Progenitor cell of endocrine pancreas (in vitro differentiated cells): ENCODE measurements around the gene ITPK1. TPM values are rescaled to one million over a fixed set of nuclear protein-coding genes. Genes with fewer than 3 reads are reported as not detected.

Experiments
- DNase-seq: peaks from one replicate; pipeline ENCODE4 v3.0.0; 2021; ENCODE audit warnings: low spot score; ENCODE audit not compliant: unreplicated experiment
- H3K27ac Mint-ChIP-seq: 2 replicates; pipeline ENCODE4 v1.8.0; 2021; ENCODE audit warnings: mild to moderate bottlenecking, moderate library complexity, mixed read lengths
- H3K27me3 Mint-ChIP-seq: 2 replicates; pipeline ENCODE4 v1.8.0; 2021; ENCODE audit warnings: mixed read lengths
- H3K36me3 Mint-ChIP-seq: 2 replicates; pipeline ENCODE4 v1.8.0; 2022; ENCODE audit warnings: mixed read lengths; ENCODE audit not compliant: insufficient read depth
- H3K4me1 Mint-ChIP-seq: 2 replicates; pipeline ENCODE4 v1.8.0; 2021; ENCODE audit warnings: low read depth, mixed read lengths
- H3K4me3 Mint-ChIP-seq: 2 replicates; pipeline ENCODE4 v1.8.0; 2021; ENCODE audit warnings: low read depth, mild to moderate bottlenecking, moderate library complexity, mixed read lengths
- H3K9me3 Mint-ChIP-seq: 2 replicates; pipeline ENCODE4 v1.8.0; 2021; ENCODE audit warnings: low read depth, mixed read lengths
- total RNA-seq: library from RNA; stranded (reverse); gene quantifications from 2 replicates; pipeline ENCODE4 v1.2.1, GENCODE V29; 2021
- TF ChIP-seq, protein P1 (sequence below): fragments of 200-600 bp; sonication (generic); IDR thresholded peaks from one replicate; pipeline ENCODE4 v1.5.0; 2021; ENCODE audit warnings: antibody characterized with exemption, mild to moderate bottlenecking; ENCODE audit not compliant: unreplicated experiment

ITPK1 gene
- total RNA-seq, 1 donor from 2014 or later, result 72.0 TPM

DNA sequence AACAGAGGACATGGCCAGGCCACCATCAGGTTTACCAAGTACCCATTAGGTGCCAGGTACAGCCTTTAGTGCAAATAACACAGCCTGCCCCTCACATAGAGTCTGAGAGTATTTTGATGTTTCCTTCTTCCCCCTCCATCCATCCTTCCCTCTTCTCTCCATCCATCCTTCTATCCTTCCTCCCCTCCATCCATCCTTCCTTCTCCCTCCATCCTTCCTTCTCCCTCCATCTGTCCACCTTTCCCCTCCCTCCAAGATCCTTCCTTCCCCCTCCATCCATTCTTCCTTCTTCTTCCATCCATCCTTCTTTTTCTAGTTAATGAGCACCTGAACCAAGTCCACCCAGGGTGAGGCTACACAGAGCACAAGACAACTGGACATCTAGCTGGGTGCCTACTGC lies 39.8 kb downstream of the ITPK1 start:
- no peak overlapping the region for H3K4me3 Mint-ChIP-seq
- H3K36me3 Mint-ChIP-seq, result no peaks in the 10 kb centered on the region
- H3K27ac Mint-ChIP-seq, result peak overlapping the region; percentile 2
- no peaks in the 10 kb centered on the region for H3K27me3 Mint-ChIP-seq
- H3K4me1 Mint-ChIP-seq, result peaks cover 4% of the 10 kb centered on the region
- TF ChIP-seq, protein P1, sequence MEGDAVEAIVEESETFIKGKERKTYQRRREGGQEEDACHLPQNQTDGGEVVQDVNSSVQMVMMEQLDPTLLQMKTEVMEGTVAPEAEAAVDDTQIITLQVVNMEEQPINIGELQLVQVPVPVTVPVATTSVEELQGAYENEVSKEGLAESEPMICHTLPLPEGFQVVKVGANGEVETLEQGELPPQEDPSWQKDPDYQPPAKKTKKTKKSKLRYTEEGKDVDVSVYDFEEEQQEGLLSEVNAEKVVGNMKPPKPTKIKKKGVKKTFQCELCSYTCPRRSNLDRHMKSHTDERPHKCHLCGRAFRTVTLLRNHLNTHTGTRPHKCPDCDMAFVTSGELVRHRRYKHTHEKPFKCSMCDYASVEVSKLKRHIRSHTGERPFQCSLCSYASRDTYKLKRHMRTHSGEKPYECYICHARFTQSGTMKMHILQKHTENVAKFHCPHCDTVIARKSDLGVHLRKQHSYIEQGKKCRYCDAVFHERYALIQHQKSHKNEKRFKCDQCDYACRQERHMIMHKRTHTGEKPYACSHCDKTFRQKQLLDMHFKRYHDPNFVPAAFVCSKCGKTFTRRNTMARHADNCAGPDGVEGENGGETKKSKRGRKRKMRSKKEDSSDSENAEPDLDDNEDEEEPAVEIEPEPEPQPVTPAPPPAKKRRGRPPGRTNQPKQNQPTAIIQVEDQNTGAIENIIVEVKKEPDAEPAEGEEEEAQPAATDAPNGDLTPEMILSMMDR, result no peak
- no peaks in the 10 kb centered on the region for H3K9me3 Mint-ChIP-seq
- no peak for DNase-seq

DNA sequence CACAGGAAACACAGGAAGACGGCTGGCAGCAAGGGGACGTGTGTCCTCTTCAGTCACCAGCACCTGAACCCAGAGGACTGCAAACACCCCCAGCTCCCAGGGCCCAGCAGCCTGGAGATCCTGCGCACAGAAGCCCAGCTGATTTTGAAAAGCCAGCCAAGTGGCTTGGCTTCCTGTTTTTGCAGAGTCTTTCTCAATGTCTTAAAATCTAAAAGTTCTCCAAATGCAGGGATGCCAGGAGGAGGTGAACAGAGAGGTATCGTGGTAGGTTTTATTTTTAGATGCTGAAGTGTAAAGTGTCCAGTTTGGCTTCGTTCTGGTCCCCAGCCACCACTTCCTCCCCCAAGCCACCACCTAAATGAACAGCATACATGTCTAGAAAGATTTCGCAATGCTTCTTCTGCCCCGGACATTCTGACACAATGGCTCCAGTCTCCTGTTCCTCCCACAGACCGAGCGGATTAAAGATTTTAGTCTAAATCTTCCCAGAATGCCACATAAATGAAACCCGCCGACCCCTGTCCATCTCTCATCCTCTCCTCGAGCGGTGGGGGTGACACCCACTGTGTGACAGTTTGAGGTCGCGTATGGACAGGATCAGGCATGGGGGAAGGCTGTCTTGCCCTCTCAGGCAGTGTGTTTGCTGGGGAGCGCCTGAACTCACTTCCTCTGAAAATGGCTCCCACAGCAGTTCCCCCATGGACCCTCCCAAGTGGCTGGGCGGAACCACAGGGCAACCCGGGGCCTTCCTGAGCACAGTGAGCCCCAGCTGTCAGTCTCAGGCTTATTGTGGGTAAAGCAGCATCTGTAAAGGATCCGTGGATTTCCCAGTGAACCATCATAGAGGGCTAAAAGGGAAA lies 41.6 kb downstream of the ITPK1 start:
- H3K4me3 Mint-ChIP-seq, result no peak overlapping the region
- no peaks in the 10 kb centered on the region for H3K36me3 Mint-ChIP-seq
- no peak for DNase-seq
- H3K27me3 Mint-ChIP-seq, result no peaks in the 10 kb centered on the region
- TF ChIP-seq, protein P1, result no peak
- no peak overlapping the region for H3K27ac Mint-ChIP-seq
- peaks cover 4% of the 10 kb centered on the region for H3K4me1 Mint-ChIP-seq
- H3K9me3 Mint-ChIP-seq, result no peaks in the 10 kb centered on the region

GRCh38 chr14:93073358-93073707 lies 42.4 kb downstream of the ITPK1 start:
- Mint-ChIP-seq H3K27ac (no peak overlapping the region), H3K4me1 (peaks cover 4% of the 10 kb centered on the region), H3K36me3 (no peaks in the 10 kb centered on the region), H3K9me3 (no peaks in the 10 kb centered on the region), H3K27me3 (no peaks in the 10 kb centered on the region), H3K4me3 (no peak overlapping the region)
- no peak for DNase-seq
- TF ChIP-seq, protein P1, result no peak

GRCh38 chr14:93072659-93073357 lies 42.9 kb downstream of the ITPK1 start:
- TF ChIP-seq, protein P1, result no peak
- no peak for DNase-seq
- no peaks in the 10 kb centered on the region for H3K36me3 Mint-ChIP-seq
- H3K27me3 Mint-ChIP-seq, result no peaks in the 10 kb centered on the region
- peaks cover 4% of the 10 kb centered on the region for H3K4me1 Mint-ChIP-seq
- no peak overlapping the region for H3K27ac Mint-ChIP-seq
- no peaks in the 10 kb centered on the region for H3K9me3 Mint-ChIP-seq
- H3K4me3 Mint-ChIP-seq, result no peak overlapping the region

DNA sequence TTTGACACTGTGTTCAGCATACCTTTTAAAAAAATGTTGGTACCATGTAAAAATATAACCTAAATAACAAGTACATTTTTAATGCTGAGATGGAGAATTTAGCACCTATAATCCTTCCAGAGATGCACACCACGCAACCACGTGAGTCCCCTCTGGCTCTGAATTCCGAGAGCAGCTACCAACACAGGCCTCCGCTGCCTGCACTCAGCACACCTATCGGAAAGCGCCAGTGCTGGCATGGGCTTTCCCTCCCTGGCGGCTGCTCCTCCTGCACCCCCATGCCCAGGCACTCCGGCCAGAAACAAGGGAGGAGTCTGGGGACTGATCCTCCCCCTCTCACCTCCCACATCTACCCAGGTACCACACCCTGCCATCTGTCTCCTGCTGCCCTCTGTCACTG lies 47.0 kb downstream of the ITPK1 start:
- H3K27ac Mint-ChIP-seq, result no peak overlapping the region
- H3K27me3 Mint-ChIP-seq, result no peaks in the 10 kb centered on the region
- DNase-seq, result no peak
- H3K36me3 Mint-ChIP-seq, result no peaks in the 10 kb centered on the region
- H3K4me1 Mint-ChIP-seq, result peaks cover 4% of the 10 kb centered on the region
- TF ChIP-seq, protein P1, result no peak
- no peaks in the 10 kb centered on the region for H3K9me3 Mint-ChIP-seq
- H3K4me3 Mint-ChIP-seq, result no peak overlapping the region
